AG09309 (cell line): ENCODE measurements around the gene DUSP10.

Experiments
- DNase-seq: peaks from one replicate; pipeline ENCODE4 v3.0.0-alpha.2; 2010; ENCODE audit warnings: low read depth
- H3K4me3 ChIP-seq: 2 replicates; pipeline ENCODE4 v1.5.1; 2011; ENCODE audit warnings: mild to moderate bottlenecking, low read depth, low read length, moderate library complexity; ENCODE audit not compliant: control insufficient read depth
- TF ChIP-seq, protein P1 (sequence below): IDR thresholded peaks from 2 replicates; pipeline ENCODE4 v1.5.1; 2011; ENCODE audit warnings: mild to moderate bottlenecking, low read depth, low read length, inconsistent platforms; ENCODE audit not compliant: insufficient read depth, control insufficient read depth; ENCODE audit errors: missing control alignments

DUSP10 gene

DNA sequence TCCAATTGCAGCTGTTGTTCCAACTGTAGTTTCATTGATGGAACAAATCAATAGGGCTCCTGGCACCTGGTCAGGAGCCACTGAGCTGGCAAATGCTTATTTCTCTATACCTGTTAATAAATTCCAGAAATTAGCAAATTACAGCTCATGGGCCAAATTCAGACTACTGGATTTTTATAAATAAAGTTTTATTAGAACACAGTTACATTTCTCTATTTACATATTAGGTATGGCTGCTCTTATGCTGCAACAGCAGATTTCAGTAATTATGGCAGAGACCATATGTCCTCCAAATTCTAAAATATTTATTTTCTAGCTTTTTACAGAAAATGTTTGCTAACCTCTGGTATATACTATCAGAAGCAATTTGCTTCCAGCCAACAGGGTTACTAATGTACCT is 47.8 kb downstream of the DUSP10 start:
- TF ChIP-seq, protein P1, sequence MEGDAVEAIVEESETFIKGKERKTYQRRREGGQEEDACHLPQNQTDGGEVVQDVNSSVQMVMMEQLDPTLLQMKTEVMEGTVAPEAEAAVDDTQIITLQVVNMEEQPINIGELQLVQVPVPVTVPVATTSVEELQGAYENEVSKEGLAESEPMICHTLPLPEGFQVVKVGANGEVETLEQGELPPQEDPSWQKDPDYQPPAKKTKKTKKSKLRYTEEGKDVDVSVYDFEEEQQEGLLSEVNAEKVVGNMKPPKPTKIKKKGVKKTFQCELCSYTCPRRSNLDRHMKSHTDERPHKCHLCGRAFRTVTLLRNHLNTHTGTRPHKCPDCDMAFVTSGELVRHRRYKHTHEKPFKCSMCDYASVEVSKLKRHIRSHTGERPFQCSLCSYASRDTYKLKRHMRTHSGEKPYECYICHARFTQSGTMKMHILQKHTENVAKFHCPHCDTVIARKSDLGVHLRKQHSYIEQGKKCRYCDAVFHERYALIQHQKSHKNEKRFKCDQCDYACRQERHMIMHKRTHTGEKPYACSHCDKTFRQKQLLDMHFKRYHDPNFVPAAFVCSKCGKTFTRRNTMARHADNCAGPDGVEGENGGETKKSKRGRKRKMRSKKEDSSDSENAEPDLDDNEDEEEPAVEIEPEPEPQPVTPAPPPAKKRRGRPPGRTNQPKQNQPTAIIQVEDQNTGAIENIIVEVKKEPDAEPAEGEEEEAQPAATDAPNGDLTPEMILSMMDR: no peak
- H3K4me3 ChIP-seq: no peak overlapping the region
- DNase-seq: no peak

DNA sequence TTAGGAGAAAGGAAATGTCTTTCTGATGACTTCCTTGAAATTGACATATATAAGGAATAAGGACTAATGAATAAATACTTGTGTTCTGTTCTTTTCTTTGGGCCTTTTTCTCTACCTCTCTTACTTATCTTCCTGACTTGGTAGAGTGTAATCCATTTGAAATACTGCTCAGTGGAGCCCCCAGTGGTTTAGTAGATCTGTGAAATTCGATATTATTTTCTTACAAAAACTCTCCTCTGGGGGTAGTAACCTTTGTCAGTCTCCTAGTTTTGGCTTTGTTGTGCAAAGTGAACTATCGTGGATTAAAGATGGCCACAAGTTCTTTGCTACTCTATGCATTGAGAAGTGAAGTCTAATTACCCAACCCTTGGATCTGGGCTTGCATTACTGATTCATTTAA is 48.8 kb downstream of the DUSP10 start:
- TF ChIP-seq, protein P1: no peak
- no peak overlapping the region for H3K4me3 ChIP-seq
- no peak for DNase-seq

DNA sequence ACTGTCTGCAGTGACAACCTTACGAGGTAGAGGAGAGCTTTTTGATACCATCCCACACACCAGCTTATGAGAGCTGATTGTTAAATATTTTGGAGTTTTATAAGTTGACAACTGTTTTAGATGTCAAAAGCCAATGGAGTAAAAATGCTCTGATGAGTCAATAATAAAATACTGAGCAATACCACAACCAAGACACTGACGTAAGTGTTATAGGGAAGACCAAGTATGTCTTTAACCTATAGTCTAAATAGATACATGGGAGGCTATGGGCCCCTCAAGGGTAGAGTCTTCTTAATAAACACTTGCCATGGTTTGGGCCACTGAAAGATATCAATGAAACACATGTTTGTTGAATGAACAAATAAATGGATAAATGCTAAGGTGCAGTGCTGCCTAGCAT is 49.2 kb downstream of the DUSP10 start:
- TF ChIP-seq, protein P1: no peak
- H3K4me3 ChIP-seq: no peak overlapping the region
- no peak for DNase-seq

DNA sequence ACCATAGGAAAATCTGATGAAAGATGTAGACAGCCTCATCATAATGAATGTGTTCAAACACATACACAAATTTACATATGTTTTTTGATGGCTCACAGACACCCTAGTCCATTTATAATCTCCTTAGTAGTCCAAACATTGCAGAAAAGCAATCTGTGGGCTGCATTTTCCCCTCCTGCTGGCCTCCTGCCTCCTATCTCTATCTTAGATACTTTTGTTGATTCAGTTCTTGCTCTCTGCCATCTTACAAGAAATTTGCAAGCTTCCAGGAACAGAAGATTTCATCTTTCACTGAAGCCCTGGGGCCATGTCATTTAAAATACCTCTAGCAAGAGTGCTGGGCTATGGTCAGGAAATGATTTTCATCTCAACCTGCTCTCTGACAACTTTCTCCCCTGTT is 50.6 kb downstream of the DUSP10 start:
- no peak for DNase-seq
- TF ChIP-seq, protein P1: no peak
- H3K4me3 ChIP-seq: no peak overlapping the region

DNA sequence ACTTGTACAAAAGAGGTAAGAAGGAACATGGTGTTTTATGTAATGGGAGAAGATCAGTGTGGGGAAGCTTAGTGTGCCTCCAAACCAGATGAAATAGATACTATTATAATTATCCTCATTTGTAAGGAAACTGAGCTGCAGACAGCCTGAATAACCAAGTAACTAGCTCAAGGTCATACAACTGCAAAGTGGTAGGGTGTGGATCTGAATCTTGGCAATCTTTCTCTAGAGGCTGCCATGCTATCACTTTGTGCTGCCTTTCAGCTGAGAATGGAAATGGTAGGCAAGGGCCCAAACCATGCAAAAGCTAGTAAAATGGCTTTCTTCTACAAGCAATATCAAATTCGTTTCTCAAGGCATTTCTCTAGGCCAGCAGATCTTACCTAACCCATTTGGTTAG is 51.0 kb downstream of the DUSP10 start:
- no peak for DNase-seq
- no peak overlapping the region for H3K4me3 ChIP-seq
- TF ChIP-seq, protein P1: no peak

DNA sequence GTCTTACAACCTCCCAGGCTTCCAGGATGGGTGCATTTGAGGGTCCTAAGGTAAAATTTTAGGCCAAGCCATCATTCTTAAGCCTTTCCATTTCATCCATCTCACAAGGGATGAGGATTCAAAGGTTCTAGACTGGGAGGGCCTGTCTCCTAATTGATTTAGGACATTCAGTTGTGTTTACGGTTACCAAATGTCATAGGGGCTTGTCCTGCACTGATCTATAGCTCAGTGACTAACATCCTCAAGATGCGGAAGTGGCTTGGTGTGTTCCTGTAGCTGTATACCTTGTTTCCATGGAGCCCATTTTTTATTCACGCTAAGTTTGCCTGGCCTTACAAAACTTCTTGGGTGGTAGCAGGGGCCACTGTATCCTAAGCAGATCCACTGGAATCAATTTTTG is 52.8 kb downstream of the DUSP10 start:
- TF ChIP-seq, protein P1: no peak
- no peak for DNase-seq
- H3K4me3 ChIP-seq: no peak overlapping the region

DNA sequence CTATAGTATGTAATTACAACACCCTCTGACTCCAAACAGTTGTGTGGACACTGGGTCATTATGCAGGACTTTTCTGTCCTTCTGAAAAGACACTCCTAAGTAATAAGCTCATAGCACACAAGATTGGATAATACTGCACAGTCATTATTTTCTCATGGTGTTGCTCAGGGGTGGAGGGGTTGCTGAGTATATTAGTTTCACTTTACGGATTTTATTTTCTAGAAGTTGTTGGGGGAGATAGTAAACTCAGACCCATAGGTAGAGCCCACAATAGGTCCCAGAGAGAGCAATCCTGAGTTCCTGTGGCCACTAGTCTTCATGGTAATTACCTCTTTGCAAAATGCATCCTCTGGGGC is 53.4 kb downstream of the DUSP10 start:
- TF ChIP-seq, protein P1: no peak
- H3K4me3 ChIP-seq: no peak overlapping the region
- no peak for DNase-seq
